ENCODE measurements around the gene COQ8B.

- TF ChIP-seq CTCF (IDR thresholded peaks at IDR 0.05) (no peak), EZH2 (IDR thresholded peaks at IDR 0.05) (no peak), EZH2phosphoT487 (IDR thresholded peaks at IDR 0.05) (no peak)
Observed at GRCh38 chr19:40752257-40752781, 35.6 kb upstream of the COQ8B start.

Data from neural progenitor cell (in vitro differentiated cells).